ENCODE results near the gene WDFY2.
"Not testable (repeated sequence)": the region's sequence is repeated elsewhere in the genome, so short reads cannot be mapped to it uniquely, and the experiment has no call there.

Gene WDFY2

DNA sequence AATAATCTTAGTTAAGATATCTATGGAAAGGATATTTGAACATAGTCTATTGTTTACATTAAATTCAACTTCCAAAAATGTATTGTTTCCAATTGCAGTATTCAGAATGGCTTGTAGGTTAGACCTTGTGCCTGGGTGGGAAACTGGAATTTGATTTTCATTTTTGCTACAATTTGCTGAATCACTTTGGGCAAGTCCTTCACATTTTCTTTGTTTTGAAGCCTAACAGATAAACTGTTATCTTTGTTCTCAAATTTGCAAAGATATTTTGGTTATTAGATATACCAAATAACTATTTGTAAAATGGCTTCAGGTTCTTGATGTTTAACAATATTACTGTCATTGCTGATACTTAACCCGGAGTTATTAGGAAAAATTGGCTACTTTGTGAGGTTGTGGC is 82.6 kb downstream of the WDFY2 start:
- DNase-seq (ENCODE audit: low read depth): no peak

DNA sequence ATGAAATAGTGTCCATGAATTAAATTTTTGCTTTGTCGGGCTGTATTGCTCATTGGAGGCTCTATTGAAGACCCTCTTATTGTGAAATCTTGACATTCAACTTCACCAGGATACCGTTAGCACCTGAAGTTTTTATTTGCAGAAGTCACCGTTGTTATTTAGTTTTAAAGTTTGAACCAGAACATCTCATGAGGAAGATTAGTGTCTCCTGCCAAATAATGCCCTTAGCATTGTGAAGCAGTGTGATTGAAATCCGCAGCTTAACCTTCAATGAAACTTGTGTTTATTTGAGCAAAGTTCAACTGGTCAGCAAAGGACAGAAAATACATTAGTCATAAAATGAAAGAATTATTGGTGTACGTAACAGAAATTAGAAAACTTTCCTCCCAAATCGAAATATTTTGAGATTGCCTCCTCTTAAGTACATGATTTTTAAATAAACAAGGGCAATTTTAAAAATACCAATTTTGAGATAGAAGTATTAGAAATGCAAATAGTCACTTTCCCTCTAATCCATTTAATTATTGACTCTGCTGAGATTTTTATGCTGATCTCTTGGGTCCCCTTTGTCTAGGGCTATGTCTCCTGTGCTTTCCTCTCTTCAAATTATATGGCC is 84.4 kb downstream of the WDFY2 start:
- DNase-seq (ENCODE audit: low read depth): no peak

DNA sequence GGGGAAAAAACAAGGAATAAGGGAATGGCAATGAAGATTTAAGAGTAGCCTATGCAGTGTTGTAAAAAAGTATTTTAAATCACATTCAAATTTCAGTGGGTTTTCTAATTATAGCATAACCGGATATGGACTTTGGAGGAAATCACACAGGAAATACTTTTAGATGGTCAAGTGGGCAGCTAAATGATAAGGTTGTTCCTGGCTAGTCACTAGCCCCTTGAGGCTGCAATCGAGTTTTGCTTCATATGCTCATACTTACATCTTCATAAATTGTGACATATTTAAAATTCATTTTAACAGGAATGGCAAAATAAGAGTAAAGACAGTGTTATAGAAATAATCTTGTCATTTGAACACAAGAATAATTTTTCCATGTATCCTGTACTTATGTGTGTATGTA is 88.9 kb downstream of the WDFY2 start:
- DNase-seq (ENCODE audit: low read depth): no peak

DNA sequence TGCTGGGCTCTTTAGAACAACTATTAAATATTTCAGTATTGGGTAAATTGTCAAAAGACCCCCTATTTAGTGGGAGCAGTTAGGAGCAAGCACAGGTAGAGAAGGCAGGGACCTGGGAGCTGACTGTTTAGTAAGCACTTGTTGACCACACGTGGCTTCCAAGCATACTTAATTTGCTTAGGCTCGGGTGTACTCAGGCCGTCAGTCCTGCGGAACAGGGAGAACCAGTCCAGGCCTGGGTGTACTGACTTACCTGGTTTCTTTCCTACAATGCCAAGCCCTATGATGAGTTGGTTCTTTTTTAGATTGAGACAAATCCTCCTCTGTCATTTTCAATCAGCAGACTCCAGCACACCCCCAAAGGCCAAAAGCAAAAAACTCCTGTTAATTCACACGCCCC is 90.0 kb downstream of the WDFY2 start:
- DNase-seq (ENCODE audit: low read depth): no peak

DNA sequence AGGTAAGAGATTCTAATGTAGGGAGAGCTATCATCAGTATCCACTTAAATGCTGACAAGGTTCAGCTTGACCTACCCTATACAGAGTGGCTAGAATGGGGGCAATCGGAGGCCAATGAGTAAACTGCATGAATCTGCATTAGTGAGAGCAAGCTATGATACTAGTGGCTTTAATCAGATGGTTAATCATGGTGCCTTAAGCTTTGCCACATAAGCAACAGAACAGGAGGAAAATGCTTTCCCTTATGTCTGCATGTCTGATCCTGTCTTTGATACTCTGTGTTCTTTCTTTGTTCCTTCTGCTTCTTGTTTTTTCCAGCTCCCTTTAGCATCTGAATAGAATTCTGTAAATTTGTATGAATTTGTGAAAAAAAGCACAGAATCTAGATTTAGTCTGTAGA is 91.1 kb downstream of the WDFY2 start:
- DNase-seq (ENCODE audit: low read depth): no peak

DNA sequence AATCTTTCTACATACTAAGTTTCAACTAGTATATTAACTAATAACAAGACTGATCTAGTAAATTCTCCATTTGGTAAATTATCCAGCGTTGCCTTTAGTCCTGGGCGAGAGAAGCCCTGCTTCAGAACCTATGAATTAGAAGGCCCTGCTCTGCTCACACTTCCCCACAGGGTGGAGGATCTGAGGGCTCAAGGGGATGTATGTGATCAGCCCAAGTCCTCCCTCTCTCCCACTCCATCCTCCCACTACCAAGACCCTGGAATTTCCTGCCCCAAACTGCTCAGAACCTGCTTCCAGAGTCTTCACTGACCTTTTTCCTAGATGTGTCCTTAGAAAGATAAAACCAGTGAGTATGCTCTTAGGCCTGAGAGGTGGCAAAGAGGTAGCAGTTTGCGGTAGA is 91.6 kb downstream of the WDFY2 start:
- no peak for DNase-seq (ENCODE audit: low read depth)

DNA sequence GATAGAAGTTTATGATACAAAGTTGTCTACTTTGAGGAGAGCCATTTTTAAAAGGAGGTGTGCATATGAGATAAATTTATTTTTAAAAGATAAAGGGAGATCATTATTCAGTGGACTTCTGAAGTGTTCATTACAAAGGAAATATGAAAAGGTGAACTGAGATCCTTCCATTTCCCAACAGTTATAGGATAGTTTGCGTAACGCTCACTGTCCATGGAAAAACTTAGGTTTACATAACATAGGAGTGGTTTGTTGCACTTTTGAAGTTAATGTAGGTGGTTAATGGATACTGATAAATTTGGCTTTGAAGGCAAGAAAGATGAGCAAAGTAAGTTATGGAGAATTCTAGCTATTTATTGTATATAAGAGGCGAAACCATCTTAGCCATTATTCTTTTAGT is 92.5 kb downstream of the WDFY2 start:
- DNase-seq (ENCODE audit: low read depth): no peak

DNA sequence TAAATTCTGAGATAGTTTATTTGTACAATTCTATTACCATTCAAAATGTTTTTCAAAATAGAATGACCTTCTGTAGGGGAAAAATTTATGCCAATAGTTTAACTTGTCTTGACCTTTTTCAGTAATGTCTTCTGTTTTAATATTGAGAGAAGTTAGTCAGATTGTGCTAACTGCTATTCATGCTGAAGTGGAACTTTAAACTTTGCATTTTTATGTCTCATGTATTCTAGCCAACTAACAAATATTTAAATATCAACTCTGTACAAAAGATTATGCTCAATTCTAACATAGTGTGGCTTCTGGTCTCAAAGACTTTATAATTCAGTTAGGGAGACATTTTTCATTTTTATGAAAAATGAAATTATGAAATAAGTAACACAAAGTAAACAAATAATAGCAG is 94.2 kb downstream of the WDFY2 start:
- no peak for DNase-seq (ENCODE audit: low read depth)

DNA sequence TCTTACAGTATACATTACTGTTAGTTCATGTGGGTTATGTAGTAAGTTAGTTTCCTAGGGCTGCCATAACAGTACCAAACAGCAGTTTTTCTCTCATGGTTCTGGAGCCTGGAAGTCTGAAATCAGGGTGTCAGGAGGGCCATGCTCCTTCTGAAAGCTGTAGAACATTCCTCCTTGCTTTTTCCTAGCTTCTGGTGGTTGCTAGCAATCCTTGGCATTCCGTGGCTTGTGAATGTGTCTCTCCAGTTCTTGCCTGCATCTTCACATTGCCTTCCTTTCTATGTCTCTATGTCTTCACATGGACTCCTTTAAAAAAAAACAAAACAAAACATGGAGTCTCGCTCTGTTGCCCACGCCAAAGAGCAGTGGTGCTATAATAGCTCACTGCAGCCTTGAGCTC is 95.4 kb downstream of the WDFY2 start:
- no peak for DNase-seq (ENCODE audit: low read depth)

DNA sequence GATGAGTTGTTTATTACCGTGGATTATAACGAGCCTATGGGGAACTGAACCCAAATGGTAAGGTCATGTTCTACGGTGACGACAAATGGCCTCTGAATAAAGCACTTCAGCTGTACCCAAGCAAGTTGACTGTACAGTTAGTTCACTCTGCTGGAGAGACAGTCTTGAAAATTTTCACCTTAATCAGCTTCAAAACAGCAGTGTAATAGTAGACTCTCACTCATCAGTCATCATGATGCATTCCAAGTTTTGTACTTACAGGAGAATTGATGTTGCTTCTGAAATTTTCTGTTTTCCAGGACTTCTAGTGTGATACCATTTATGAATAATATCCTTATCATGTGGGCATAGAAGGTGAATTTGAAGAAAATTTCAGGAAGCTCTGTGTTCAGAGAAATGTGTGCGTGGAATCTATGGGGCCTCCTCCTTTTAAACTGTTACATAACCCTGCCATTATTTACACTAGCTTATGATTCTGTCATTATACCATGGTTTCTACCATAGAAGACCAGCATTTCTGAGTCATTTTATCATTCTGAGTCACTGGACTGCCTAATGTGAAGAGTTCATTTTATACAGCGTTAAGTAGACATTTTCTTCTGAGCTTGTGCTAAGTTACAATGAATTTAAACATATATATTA is 96.9 kb downstream of the WDFY2 start:
- no peak for DNase-seq (ENCODE audit: low read depth)

DNA sequence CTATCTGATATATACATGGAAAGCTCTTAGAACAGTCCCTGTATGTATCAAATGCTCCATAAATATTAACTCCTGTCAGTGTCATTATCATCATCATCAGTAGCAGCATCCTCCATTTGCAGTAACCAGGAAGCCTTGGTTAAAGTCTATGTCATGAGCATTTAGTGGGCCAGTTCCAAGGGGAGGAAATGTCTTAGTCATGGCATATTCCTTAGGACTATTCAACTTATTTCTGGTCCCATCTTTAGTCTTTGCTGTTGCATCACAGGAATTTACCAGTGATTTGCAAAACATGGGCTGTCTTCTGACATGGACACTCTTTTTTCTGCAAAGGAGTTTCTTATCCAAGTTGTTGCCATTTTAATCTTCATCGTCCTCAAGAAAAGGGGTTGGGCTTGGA is 98.4 kb downstream of the WDFY2 start:
- no peak for DNase-seq (ENCODE audit: low read depth)

DNA sequence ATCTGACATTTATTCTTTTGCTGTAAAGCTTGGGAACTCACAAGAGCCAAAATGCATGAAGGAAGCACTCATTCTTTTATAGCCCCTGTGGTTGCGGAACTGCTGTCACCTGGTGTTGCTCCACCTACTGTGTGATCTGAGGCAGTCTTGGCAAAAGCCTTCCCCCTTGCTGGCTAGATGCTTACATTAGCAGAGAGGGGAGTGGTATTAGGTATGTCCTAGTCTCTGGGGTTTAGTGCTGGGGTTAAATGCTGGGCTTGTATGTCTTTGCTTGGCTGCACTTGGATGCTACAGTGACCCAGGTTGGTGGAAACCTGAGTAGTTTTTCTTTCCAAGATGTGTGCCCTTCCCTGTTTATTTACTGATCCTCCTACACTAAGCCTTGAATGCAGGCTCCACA is 99.3 kb downstream of the WDFY2 start:
- DNase-seq (ENCODE audit: low read depth): no peak

DNA sequence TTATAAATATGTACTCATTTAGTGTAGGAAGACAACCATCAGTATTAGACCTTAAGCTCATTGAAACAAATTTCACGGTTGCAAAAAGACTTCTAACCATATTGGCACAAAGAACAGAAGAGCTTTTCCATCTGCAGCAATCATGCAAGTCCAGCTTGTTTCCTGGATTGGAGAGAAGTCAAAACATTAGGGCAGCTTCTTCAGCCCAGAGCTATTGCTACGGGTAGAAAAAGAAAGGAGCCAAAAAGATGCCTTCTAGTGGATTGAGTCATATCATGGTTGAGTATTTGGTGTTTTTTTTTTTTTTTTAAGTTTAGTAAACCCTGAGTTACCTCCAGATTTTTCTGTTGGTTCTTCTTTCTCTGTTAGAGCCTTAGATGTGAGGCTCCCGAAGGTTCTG is 99.8 kb downstream of the WDFY2 start:
- DNase-seq (ENCODE audit: low read depth): no peak

DNA sequence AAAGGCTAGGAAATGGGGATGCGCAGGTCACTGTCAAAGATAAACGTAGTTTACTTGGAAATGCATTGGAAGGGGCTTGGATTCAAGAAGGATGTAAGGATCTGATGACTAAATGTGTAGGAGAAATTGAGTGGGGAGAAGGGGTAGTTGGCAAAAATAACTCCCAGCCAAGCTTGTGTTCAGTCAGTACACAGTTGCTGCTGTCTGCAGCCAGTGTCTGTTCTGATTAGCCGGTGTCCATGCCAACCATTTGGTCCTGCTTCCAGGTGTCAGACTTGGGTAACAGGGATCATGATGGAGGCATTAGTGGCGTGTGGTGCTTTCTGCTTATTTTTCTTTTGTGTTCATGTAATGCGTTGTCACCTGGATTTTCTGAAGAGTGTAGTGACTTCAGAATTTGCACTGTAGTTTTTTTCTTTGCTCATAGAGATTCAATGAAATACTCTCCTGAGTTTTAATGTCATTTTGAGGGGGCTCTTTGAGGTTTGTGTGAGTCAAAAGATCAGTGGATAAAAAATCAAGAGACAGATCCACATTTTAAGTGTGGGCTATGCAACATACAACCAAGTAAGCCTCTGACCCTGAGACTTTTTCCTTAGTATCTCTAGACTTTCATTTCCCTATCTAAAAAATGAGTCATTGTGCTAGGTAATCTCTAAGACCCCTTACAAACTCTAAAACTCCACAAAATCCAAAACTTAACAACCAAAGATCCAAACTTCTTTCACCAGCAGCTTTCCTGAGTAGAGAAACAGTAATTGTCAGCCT is 103.9 kb downstream of the WDFY2 start:
- no peak for DNase-seq (ENCODE audit: low read depth)

DNA sequence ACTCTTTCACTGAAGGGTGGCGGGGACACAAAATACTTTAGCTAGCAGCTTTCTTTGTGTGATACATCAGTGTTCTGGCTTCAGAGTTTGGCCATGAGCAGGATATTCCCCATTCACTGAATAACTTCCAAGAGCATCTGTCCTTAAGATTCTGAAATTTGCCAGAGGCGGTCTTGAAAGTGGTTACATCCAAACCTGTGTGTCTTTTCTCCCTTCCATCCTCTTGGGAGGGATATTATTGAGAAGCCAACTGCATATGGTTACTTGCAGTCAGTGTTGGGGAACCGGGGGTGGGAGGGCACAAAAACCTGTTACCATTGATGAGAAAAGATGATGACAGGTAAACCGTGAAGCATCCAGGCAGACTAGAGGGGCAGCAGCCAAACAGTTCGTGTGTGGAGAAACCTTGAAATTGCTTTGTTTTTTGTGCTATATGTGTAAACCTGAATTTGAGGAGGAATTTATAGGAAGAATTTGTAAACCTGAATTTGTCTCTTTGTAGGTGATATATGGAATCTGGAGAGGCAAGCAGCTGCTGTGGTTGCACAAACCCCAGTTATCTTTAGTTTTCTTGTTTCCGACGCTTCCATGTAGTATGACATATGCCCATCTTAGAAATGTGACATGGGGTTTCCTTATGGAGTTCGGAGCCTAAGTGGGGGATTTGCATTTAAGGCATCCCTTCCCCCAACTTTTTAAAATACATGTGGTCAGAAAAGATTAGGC is 104.8 kb downstream of the WDFY2 start:
- DNase-seq (ENCODE audit: low read depth): no peak

DNA sequence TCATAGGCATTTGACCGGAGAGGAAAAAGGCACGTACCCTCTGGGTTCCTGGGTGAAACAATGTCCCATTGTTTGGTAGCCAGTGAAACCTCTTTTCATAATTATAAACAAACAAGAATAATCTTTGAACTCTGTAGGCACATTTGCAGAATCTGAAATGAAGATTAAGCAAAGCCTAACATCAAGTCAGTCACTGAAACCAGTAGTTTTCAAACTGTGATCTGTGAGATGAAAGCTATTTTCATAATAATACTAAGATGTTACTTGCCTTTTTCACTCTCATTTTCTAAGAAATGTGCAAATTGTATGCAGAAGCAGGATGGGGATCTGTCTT is 105.4 kb downstream of the WDFY2 start:
- DNase-seq (ENCODE audit: low read depth): no peak

DNA sequence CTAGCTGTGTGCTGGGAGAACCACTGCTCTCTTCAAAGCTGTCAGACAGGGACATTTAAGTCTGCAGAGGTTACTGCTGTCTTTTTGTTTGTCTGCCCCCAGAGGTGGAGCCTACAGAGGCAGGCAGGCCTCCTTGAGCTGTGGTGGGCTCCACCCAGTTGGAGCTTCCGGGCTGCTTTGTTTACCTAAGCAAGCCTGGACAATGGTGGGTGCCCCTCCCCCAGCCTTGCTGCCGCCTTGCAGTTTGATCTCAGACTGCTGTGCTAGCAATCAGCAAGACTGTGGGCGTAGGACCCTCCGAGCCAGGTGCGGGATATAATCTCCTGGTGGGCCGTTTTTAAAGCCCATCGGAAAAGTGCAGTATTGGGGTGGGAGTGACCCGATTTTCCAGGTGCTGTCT is 111.4 kb downstream of the WDFY2 start:
- not testable (repeated sequence) for DNase-seq (ENCODE audit: low read depth)

DNA sequence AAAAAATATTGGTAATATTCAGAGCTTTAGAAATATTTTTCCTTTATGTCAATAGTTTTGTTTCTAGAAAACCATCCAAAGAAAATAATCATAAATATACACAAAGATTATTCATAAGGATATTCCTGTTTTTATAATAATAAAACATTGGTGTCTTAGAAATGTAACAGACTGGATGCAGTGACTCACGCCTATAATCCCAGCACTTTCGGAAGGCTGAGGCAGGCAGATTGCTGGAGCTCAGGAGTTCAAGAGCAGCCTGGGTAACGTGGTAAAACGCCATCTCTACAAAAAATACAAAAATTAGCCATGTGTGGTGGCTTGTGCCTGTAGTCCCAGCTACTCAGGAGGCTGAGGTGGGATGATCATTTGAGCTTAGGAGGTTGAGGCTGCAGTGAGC is 112.9 kb downstream of the WDFY2 start:
- no peak for DNase-seq (ENCODE audit: low read depth)

DNA sequence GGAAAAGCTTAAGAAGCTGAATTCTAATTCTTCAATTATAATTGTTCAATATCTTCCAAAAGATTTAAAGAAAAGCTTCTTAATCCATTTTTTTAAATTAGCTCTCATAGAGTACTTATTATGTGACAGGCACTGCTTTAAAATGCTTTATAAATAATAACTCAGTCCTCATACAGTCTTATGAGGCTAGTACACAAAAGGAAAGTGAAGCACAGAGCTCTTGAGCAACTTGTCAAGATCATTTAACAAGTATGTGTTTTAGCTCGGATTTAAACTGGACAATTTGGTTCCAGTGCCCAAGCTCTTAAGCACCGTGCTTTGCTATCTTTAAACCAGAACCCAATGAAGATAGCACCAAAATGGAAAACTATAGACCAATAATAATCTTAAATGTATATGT is 113.6 kb downstream of the WDFY2 start:
- DNase-seq (ENCODE audit: low read depth): no peak

DNA sequence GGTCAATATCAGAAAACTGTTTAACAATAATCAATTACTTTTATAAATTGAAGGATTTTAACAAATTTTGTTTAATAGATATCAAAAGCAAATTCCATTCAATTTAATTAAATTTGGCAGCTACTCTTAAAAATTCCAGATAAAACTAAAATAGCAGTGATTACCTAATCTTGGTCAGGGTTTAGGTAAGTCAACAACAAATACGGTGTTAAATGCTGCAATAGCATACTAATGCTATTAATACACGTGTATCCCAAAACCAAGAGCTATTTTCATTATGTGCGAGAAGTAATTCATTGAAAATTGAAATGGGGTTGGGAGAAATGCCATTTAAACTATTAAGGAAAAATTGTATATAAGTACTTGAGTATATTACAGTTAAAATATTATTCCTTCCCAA is 114.1 kb downstream of the WDFY2 start:
- DNase-seq (ENCODE audit: low read depth): no peak

DNA sequence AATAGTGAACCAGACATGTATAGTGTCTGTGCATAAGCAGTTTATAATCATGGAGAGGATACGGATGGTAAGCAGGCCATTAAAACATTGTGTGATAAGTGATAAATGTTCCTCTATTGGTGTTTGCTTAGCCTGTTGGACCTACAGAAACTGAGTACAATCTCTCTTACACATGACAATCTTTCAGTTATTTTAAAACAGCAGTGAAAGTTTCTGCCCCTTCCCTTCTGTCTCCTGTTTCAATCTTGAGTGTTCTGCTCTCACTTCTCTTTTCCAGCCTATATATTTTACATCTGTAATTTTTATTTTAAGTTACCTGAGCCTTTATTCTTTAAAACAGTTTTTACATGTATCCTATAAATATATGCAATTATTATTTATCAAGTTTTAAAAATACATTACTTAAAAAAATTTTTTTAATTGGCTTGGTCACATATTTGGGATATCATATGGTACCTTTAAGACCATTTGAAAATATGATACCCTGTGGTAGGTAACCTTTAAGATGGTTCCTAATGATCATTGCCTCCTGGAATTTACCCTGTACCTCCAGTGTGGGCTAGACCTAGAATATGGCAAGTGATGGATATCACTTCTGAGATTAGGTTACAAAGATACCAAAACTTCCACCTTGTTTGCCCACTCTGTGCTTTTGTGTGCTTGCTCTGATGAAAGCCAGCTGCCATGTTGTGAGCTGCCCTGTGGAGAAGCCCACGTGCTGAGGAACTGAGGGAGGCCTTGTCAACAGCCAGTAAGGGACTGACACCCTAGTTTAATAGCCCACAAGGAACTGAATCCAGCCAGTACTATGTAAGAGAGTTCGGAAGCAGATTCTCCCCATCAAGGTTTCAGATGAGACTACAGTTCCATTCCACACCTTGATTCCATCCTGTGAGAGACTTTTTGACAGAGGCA is 120.4 kb downstream of the WDFY2 start:
- DNase-seq (ENCODE audit: low read depth): no peak

DNA sequence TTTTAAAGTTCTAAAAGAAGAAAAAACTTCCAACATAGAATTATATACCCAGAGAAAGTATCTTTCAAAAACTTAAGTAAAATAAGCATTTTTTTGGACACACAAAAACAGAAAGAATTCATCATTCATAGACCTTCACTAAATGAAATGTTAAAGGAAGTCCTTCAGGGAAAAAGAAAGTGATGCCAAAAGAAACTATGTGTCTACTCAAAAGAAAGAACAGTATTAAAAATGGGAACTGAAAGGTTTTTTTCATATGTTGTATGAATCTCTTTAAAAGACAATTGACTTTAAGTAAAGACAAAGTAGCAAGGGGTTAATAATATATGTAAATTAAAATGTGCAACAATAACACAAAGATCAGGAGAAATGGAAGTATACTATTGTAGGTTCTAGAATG is 123.2 kb downstream of the WDFY2 start:
- DNase-seq (ENCODE audit: low read depth): no peak
